Right lobe of liver (tissue), 4 donors: ENCODE data around the gene SLC15A3.

Experiments
- CTCF ChIP-seq, 4 donors: fragments of 200-600 bp in 3 of 4; fragments of 450-650 bp in 1 of 4; IDR thresholded peaks; one replicate each; pipeline versions ENCODE4 v1.5.1 to v1.8.0; 2016 to 2022; ENCODE audit warnings: antibody characterized with exemption in 4 of 4, mild to moderate bottlenecking in 2 of 4
- POLR2A ChIP-seq: fragments of 450-650 bp; IDR thresholded peaks from one replicate; pipeline ENCODE4 v1.6.1; 2017; ENCODE audit warnings: antibody characterized with exemption, mild to moderate bottlenecking
- donor health status: DM: no; HTN: no; CAD: no.
- donor health status: DM: no; HTN: no; CAD: no.
- donor health status: DM: no; HTN: yes; CAD: no.

- TF ChIP-seq CTCF (IDR thresholded peaks at IDR 0.05) (no peak), POLR2A (no peak)
Observed at GRCh38 chr11:60973699-60974098, 21.7 kb upstream of the SLC15A3 start.
